Liver (tissue), 9 donors: ENCODE data around the gene OR52A1. TPM values are rescaled to one million over a fixed set of nuclear protein-coding genes. Genes with fewer than 3 reads are reported as not detected.

Source experiments
- DNase-seq: peaks from one replicate; pipeline ENCODE4 v3.0.0-alpha.2; 2017; ENCODE audit warnings: low spot score
- H3K27ac ChIP-seq, 2 donors: one replicate each; pipeline ENCODE4 v1.7.0; 2013; ENCODE audit warnings: inconsistent platforms in 2 of 2, low read length in 2 of 2, control low read depth in 1 of 2, low read depth in 1 of 2, mild to moderate bottlenecking in 1 of 2
- H3K27me3 ChIP-seq, 4 donors: one replicate each; pipeline versions ENCODE4 v1.6.1 to v1.7.0; 2013; ENCODE audit warnings: low read length in 3 of 4, inconsistent platforms in 1 of 4, mild to moderate bottlenecking in 1 of 4, moderate library complexity in 1 of 4; ENCODE audit not compliant: control insufficient read depth in 4 of 4, insufficient read depth in 4 of 4
- H3K36me3 ChIP-seq, 4 donors: one replicate each; pipeline versions ENCODE4 v1.6.1 to v1.7.0; 2013; ENCODE audit warnings: low read length in 3 of 4, mild to moderate bottlenecking in 3 of 4, low read depth in 1 of 4, moderate library complexity in 1 of 4; ENCODE audit not compliant: control insufficient read depth in 4 of 4, insufficient read depth in 3 of 4
- H3K4me1 ChIP-seq, 4 donors: one replicate each; pipeline versions ENCODE4 v1.6.1 to v1.7.0; 2013; ENCODE audit warnings: low read length in 3 of 4, mild to moderate bottlenecking in 3 of 4, moderate library complexity in 1 of 4; ENCODE audit not compliant: control insufficient read depth in 4 of 4, insufficient read depth in 4 of 4
- H3K4me3 ChIP-seq, 3 donors: one replicate each; pipeline versions ENCODE4 v1.6.1 to v1.7.0; 2013; ENCODE audit warnings: low read length in 3 of 3, control low read depth in 1 of 3, low read depth in 1 of 3, mild to moderate bottlenecking in 1 of 3
- H3K9ac ChIP-seq, 2 donors: one replicate each; pipeline ENCODE4 v1.7.0; 2013; ENCODE audit warnings: low read length in 2 of 2, mild to moderate bottlenecking in 2 of 2, moderate library complexity in 2 of 2, control low read depth in 1 of 2, low read depth in 1 of 2
- H3K9me3 ChIP-seq, 4 donors: one replicate each; pipeline versions ENCODE4 v1.6.1 to v1.7.0; 2013; ENCODE audit warnings: low read length in 3 of 4; ENCODE audit not compliant: control insufficient read depth in 4 of 4
- ATF3 ChIP-seq: IDR thresholded peaks from 2 replicates; pipeline ENCODE4 v1.6.1; 2016; ENCODE audit warnings: antibody characterized with exemption
- CTCF ChIP-seq: fragments of 150-350 bp; IDR thresholded peaks from 2 replicates; pipeline ENCODE4 v1.5.1; 2017; ENCODE audit warnings: improper control_type of control experiment, low read depth, low read length; ENCODE audit not compliant: missing input control
- EGR1 ChIP-seq, 2 donors: IDR thresholded peaks; 2 replicates each; pipeline ENCODE4 v1.6.1; 2016 to 2018; ENCODE audit warnings: antibody characterized with exemption in 2 of 2, low read depth in 2 of 2
- FOXA1 ChIP-seq: IDR thresholded peaks from 2 replicates; pipeline ENCODE4 v1.6.1; 2016; ENCODE audit warnings: antibody characterized with exemption
- FOXA2 ChIP-seq: IDR thresholded peaks from 2 replicates; pipeline ENCODE4 v1.6.1; 2016; ENCODE audit warnings: antibody characterized with exemption
- GABPA ChIP-seq, 2 donors: IDR thresholded peaks in 1 of 2; conservative IDR thresholded peaks in 1 of 2; 2 replicates each; pipeline ENCODE4 v1.6.1; 2016; ENCODE audit warnings: antibody characterized with exemption in 2 of 2, mild to moderate bottlenecking in 1 of 2, moderate library complexity in 1 of 2
- HNF4A ChIP-seq, 2 donors: conservative IDR thresholded peaks; 2 replicates each; pipeline ENCODE4 v1.6.1; 2016; ENCODE audit warnings: antibody characterized with exemption in 2 of 2, mild to moderate bottlenecking in 2 of 2
- HNF4G ChIP-seq: IDR thresholded peaks from 2 replicates; pipeline ENCODE4 v1.6.1; 2016; ENCODE audit warnings: antibody characterized with exemption
- JUND ChIP-seq, 2 donors: IDR thresholded peaks; 2 replicates each; pipeline ENCODE4 v1.6.1; 2016; ENCODE audit warnings: antibody characterized with exemption in 2 of 2
- MAX ChIP-seq: IDR thresholded peaks from 2 replicates; pipeline ENCODE4 v1.6.1; 2016; ENCODE audit warnings: antibody characterized with exemption
- NR2F2 ChIP-seq: IDR thresholded peaks from 2 replicates; pipeline ENCODE4 v1.6.1; 2016; ENCODE audit warnings: antibody characterized with exemption
- RAD21 ChIP-seq, 2 donors: IDR thresholded peaks; 2 replicates each; pipeline ENCODE4 v1.6.1; 2016; ENCODE audit warnings: antibody characterized with exemption in 2 of 2, mild to moderate bottlenecking in 2 of 2
- REST ChIP-seq: IDR thresholded peaks from 2 replicates; pipeline ENCODE4 v1.6.1; 2016; ENCODE audit warnings: antibody characterized with exemption, mild to moderate bottlenecking
- RXRA ChIP-seq, 2 donors: IDR thresholded peaks; 2 replicates each; pipeline ENCODE4 v1.6.1; 2017 to 2018; ENCODE audit warnings: antibody characterized with exemption in 2 of 2, mild to moderate bottlenecking in 1 of 2
- SP1 ChIP-seq: IDR thresholded peaks from 2 replicates; pipeline ENCODE4 v1.6.1; 2018; ENCODE audit warnings: antibody characterized with exemption, mild to moderate bottlenecking
- TAF1 ChIP-seq: conservative IDR thresholded peaks from 2 replicates; pipeline ENCODE4 v1.6.1; 2016; ENCODE audit warnings: antibody characterized with exemption, mild to moderate bottlenecking
- YY1 ChIP-seq: IDR thresholded peaks from 2 replicates; pipeline ENCODE4 v1.6.1; 2016; ENCODE audit warnings: antibody characterized with exemption, mild to moderate bottlenecking
- ZBTB33 ChIP-seq: IDR thresholded peaks from 2 replicates; pipeline ENCODE4 v1.6.1; 2016; ENCODE audit warnings: antibody characterized with exemption
- polyA plus RNA-seq, 2 donors: library from polyadenylated mRNA; stranded (reverse) in 1 of 2; unstranded in 1 of 2; fragments of 200-250 nt in 1 of 2; fragments of >200 nt in 1 of 2; fragmentation: Nextera tagmentation in 1 of 2; extraction: Ambion mirVana in 1 of 2; gene quantifications; one replicate each; pipeline versions ENCODE4 v1.2.1 to v1.2.3, GENCODE V29; 2013 to 2015
- total RNA-seq, 2 donors: library from RNA; depleted of rRNA; stranded (reverse); fragments of >200 nt; gene quantifications; one replicate each; pipeline ENCODE4 v1.2.3, GENCODE V29; 2014
- donor health status: healthy.
- donor health status: healthy.
- donor health status: healthy.
- donor health status: healthy.
- donor health status: healthy.

The OR52A1 gene
- total and polyA plus RNA-seq, 4 donors = not detected

- no peak for TF ChIP-seq MAX
- no peak for TF ChIP-seq JUND (IDR thresholded peaks at IDR 0.05)
- no peak for TF ChIP-seq YY1
- no peak for TF ChIP-seq FOXA1
- TF ChIP-seq SP1 = no peak
- TF ChIP-seq GABPA (IDR thresholded peaks at IDR 0.05 in 1 of 2, conservative IDR thresholded peaks at IDR 0.05 in 1 of 2) = no peak
- no peak for TF ChIP-seq TAF1
- TF ChIP-seq ZBTB33 = no peak
- no peak for TF ChIP-seq HNF4G
- TF ChIP-seq RAD21 (IDR thresholded peaks at IDR 0.05) = no peak
- TF ChIP-seq FOXA2 = no peak
- no peak for TF ChIP-seq HNF4A (conservative IDR thresholded peaks at IDR 0.05)
- no peak for TF ChIP-seq EGR1 (IDR thresholded peaks at IDR 0.05; ENCODE audit: low read depth in 2 of 2)
- TF ChIP-seq REST = no peak
- no peak for TF ChIP-seq RXRA (IDR thresholded peaks at IDR 0.05)
- TF ChIP-seq CTCF = no peak
- TF ChIP-seq NR2F2 = no peak
- no peak for TF ChIP-seq ATF3
- H3K4me1 ChIP-seq = no peaks in the 10 kb centered on the region
- no peaks in the 10 kb centered on the region for H3K36me3 ChIP-seq
- H3K27me3 ChIP-seq = peaks cover 0 to 3% (median 0%) of the 10 kb centered on the region in 4 donors
- H3K9me3 ChIP-seq = peaks cover 0 to 3% (median 0%) of the 10 kb centered on the region in 4 donors
- no peak overlapping the region for H3K9ac ChIP-seq
- DNase-seq = no peak
- H3K4me3 ChIP-seq = no peak overlapping the region
- no peak overlapping the region for H3K27ac ChIP-seq
Measured at GRCh38 chr11:5159806-5160205, 5.2 kb upstream of the OR52A1 start.
